HepG2 (cell line): ENCODE measurements around the gene SLN. TPM values are rescaled to one million over a fixed set of nuclear protein-coding genes. Genes with fewer than 3 reads are reported as not detected.

Experiments
- ATAC-seq: fragments of 200-7000 bp; cut with Tn5 transposase; 3 replicates; pipeline ENCODE4 v1.9.1; 2020; ENCODE audit warnings: mild to moderate bottlenecking, moderate library complexity
- BruUV-seq: library from RNA; stranded (reverse); fragments of 400-500 nt; replicated peaks from 2 replicates; lab custom pipeline; 2021; lab: Mats Ljungman, UMichigan
- CTCF ChIA-PET: fragments of 300-600 bp; formaldehyde crosslinking; extraction: SDS; loops from one replicate; lab custom pipeline; 2021; ENCODE audit warnings: low total read pairs, inconsistent platforms, low intra/inter-chr PET ratio; lab: Yijun Ruan, JAX
- POLR2A ChIA-PET: fragments of 350-600 bp; sonication (Branson Sonifier 250); formaldehyde crosslinking; loops from one replicate; lab custom pipeline; 2020; ENCODE audit warnings: antibody characterized with exemption, inconsistent platforms; lab: Yijun Ruan, JAX
- DNase-seq: peaks from one replicate; pipeline ENCODE4 v3.0.0-alpha.2; 2015; ENCODE audit warnings: low spot score
- FAIRE-seq: peaks from 3 replicates; lab custom pipeline; 2011; peaks lifted over from hg19 to GRCh38; lab: Jason Lieb, UNC
- H2AFZ ChIP-seq: one replicate; pipeline ENCODE4 v1.6.1; 2011; ENCODE audit warnings: low read length, inconsistent platforms
- H3K27ac ChIP-seq: fragments of 300-600 bp; 3 replicates; pipeline ENCODE4 v1.8.0; 2011; ENCODE audit warnings: mixed run types, mild to moderate bottlenecking, mixed read lengths, low read length, inconsistent platforms; ENCODE audit not compliant: insufficient read depth; ENCODE audit errors: extremely low read length
- H3K27me3 ChIP-seq, 2 experiments: fragments of 200-600 bp in 1 of 2; 2 replicates in 1 of 2; 3 replicates in 1 of 2; pipeline versions ENCODE4 v1.6.0 to v1.8.0; 2011; ENCODE audit warnings: low read length in 2 of 2, mild to moderate bottlenecking in 2 of 2, moderate library complexity in 2 of 2, inconsistent platforms in 1 of 2; ENCODE audit not compliant: insufficient read depth in 2 of 2, control insufficient read depth in 1 of 2
- H3K36me3 ChIP-seq, 2 experiments: fragments of 200-600 bp in 1 of 2; replicated peaks in 1 of 2; 2 replicates in 1 of 2; 3 replicates in 1 of 2; pipeline versions ENCODE4 v1.5.1 to v1.8.0; 2011; ENCODE audit warnings: low read length in 2 of 2, inconsistent platforms in 1 of 2; ENCODE audit not compliant: insufficient read depth in 2 of 2, control insufficient read depth in 1 of 2
- H3K4me1 ChIP-seq: 2 replicates; pipeline ENCODE4 v1.5.1; 2012; ENCODE audit warnings: low read length, inconsistent platforms; ENCODE audit not compliant: insufficient read depth
- H3K4me2 ChIP-seq: 2 replicates; pipeline ENCODE4 v1.6.0; 2011; ENCODE audit warnings: low read depth, low read length, inconsistent platforms
- H3K4me3 ChIP-seq, 3 experiments: fragments of 200-600 bp in 1 of 3; sonication (generic), shearing (Covaris generic) in 1 of 3; replicated peaks in 1 of 3; 2 replicates each; pipeline ENCODE4 v1.5.1; 2011 to 2016; ENCODE audit warnings: low read length in 3 of 3, inconsistent platforms in 2 of 3, low read depth in 2 of 3, mild to moderate bottlenecking in 2 of 3, control low read depth in 1 of 3, mixed read lengths in 1 of 3; ENCODE audit not compliant: insufficient read depth in 1 of 3
- H3K79me2 ChIP-seq: one replicate; pipeline ENCODE4 v1.6.1; 2011; ENCODE audit warnings: low read length, inconsistent platforms; ENCODE audit not compliant: insufficient read depth
- H3K9ac ChIP-seq: 2 replicates; pipeline ENCODE4 v1.6.0; 2011; ENCODE audit warnings: mild to moderate bottlenecking, low read depth, low read length, inconsistent platforms; ENCODE audit not compliant: insufficient read depth
- H3K9me3 ChIP-seq: 2 replicates; pipeline ENCODE4 v1.5.1; 2012; ENCODE audit warnings: mild to moderate bottlenecking, low read length
- H4K20me1 ChIP-seq: 2 replicates; pipeline ENCODE4 v1.6.0; 2011; ENCODE audit warnings: inconsistent platforms, mild to moderate bottlenecking, low read length, moderate library complexity; ENCODE audit not compliant: insufficient read depth
- CBX1 ChIP-seq: IDR thresholded peaks from one replicate; pipeline ENCODE4 v1.6.1; 2016; ENCODE audit warnings: antibody characterized with exemption, low read depth
- DR1 ChIP-seq: sonication (generic); formaldehyde crosslinking; IDR thresholded peaks from 2 replicates; pipeline ENCODE4 v1.8.0; 2021; ENCODE audit warnings: mild to moderate bottlenecking, missing genetic modification reagents, inconsistent platforms
- GZF1 ChIP-seq: sonication (generic); formaldehyde crosslinking; IDR thresholded peaks from 2 replicates; pipeline ENCODE4 v1.5.1; 2020; ENCODE audit warnings: mild to moderate bottlenecking, missing genetic modification reagents
- KDM1A ChIP-seq: IDR thresholded peaks from 2 replicates; pipeline ENCODE4 v1.6.1; 2016; ENCODE audit warnings: missing compliant biosample characterization
- KLF13 ChIP-seq: sonication (generic); formaldehyde crosslinking; IDR thresholded peaks from 2 replicates; pipeline ENCODE4 v1.4.0; 2020; ENCODE audit warnings: mild to moderate bottlenecking, missing genetic modification reagents
- NFE2 ChIP-seq: sonication (generic); formaldehyde crosslinking; IDR thresholded peaks from 2 replicates; pipeline ENCODE4 v1.4.0; 2020; ENCODE audit warnings: missing genetic modification reagents
- NPAS2 ChIP-seq: sonication (generic); formaldehyde crosslinking; IDR thresholded peaks from 2 replicates; pipeline ENCODE4 v1.8.0; 2022; ENCODE audit warnings: mild to moderate bottlenecking, missing genetic modification reagents, borderline replicate concordance
- PHF8 ChIP-seq: sonication (generic); formaldehyde crosslinking; IDR thresholded peaks from 2 replicates; pipeline ENCODE4 v1.5.0; 2020; ENCODE audit warnings: missing genetic modification reagents
- PRMT3 ChIP-seq: sonication (generic); formaldehyde crosslinking; IDR thresholded peaks from 2 replicates; pipeline ENCODE4 v1.8.1; 2022; ENCODE audit warnings: low read depth, mild to moderate bottlenecking, moderate library complexity, missing genetic modification reagents, borderline replicate concordance
- ZFP62 ChIP-seq: sonication (generic); formaldehyde crosslinking; IDR thresholded peaks from 2 replicates; pipeline ENCODE4 v1.4.0; 2020; ENCODE audit warnings: missing genetic modification reagents
- ZNF441 ChIP-seq: sonication (generic); formaldehyde crosslinking; IDR thresholded peaks from 2 replicates; pipeline ENCODE4 v1.7.0; 2021; ENCODE audit warnings: missing genetic modification reagents, borderline replicate concordance
- ZNF562 ChIP-seq: sonication (generic); formaldehyde crosslinking; IDR thresholded peaks from 2 replicates; pipeline ENCODE4 v1.8.0; 2022; ENCODE audit warnings: missing genetic modification reagents, borderline replicate concordance
- ZNF678 ChIP-seq: sonication (generic); formaldehyde crosslinking; IDR thresholded peaks from 2 replicates; pipeline ENCODE4 v1.4.0; 2020; ENCODE audit warnings: mild to moderate bottlenecking, missing genetic modification reagents
- ZNF782 ChIP-seq: sonication (generic); formaldehyde crosslinking; IDR thresholded peaks from 2 replicates; pipeline ENCODE4 v1.4.0; 2020; ENCODE audit warnings: missing genetic modification reagents, mild to moderate bottlenecking, borderline replicate concordance
- ZNF883 ChIP-seq: sonication (generic); formaldehyde crosslinking; IDR thresholded peaks from 2 replicates; pipeline ENCODE4 v1.5.1; 2020; ENCODE audit warnings: mild to moderate bottlenecking, missing genetic modification reagents; ENCODE audit errors: not compliant biosample characterization
- WGBS: methylation state at CpG from one replicate; pipeline ENCODE4 v1.1.6; 2017; ENCODE audit warnings: low lambda C conversion rate; 5-methylcytosine and 5-hydroxymethylcytosine counted together
- in situ Hi-C: cut with HindIII; loops from 2 replicates; pipeline ENCODE4 v1.10.0; 2017; ENCODE audit warnings: low pct_unique_long_range_greater_than_20kb; ENCODE audit not compliant: extremely low pct_ligation_motif_present
- intact Hi-C: fragments of 100-400 bp; cut with micrococcal nuclease; formaldehyde crosslinking; loops from one replicate; pipeline ENCODE4 v1.10.0; 2022; ENCODE audit not compliant: unreplicated experiment
- polyA plus RNA-seq, 8 experiments: library from polyadenylated mRNA; depleted of rRNA in 3 of 8; stranded (reverse) in 7 of 8; unstranded in 1 of 8; fragments of >200 nt; fragmentation: Illumina TruSeq in 4 of 8; extraction: Trizol in 4 of 8; gene quantifications; 2 replicates each; pipeline versions ENCODE4 v1.2.1 to v1.2.3, GENCODE V29; 2011 to 2016; ENCODE audit warnings: low read depth in 4 of 8, missing spikeins in 1 of 8, mixed read lengths in 1 of 8; ENCODE audit not compliant: insufficient read depth in 1 of 8
- total RNA-seq, 5 experiments: library from RNA; depleted of rRNA; stranded (reverse); fragments of >200 nt; fragmentation: Illumina TruSeq; extraction: Trizol; gene quantifications; 2 replicates each; pipeline ENCODE4 v1.2.3, GENCODE V29; 2016; ENCODE audit warnings: low read depth in 1 of 5
- TF ChIP-seq, protein P1 (sequence below): sonication (generic); formaldehyde crosslinking; IDR thresholded peaks from 2 replicates; pipeline ENCODE4 v1.4.0; 2020; ENCODE audit warnings: mild to moderate bottlenecking, missing genetic modification reagents
- TF ChIP-seq, protein P2 (sequence below): sonication (generic); formaldehyde crosslinking; IDR thresholded peaks from 2 replicates; pipeline ENCODE4 v1.5.0; 2020; ENCODE audit warnings: missing genetic modification reagents
- TF ChIP-seq, protein P3 (sequence below): sonication (generic); formaldehyde crosslinking; IDR thresholded peaks from 2 replicates; pipeline ENCODE4 v1.5.0; 2020; ENCODE audit warnings: missing genetic modification reagents
- TF ChIP-seq, protein P4 (sequence below): sonication (generic); formaldehyde crosslinking; IDR thresholded peaks from 2 replicates; pipeline ENCODE4 v1.8.1; 2023; ENCODE audit warnings: mild to moderate bottlenecking, moderate library complexity, missing genetic modification reagents
- TF ChIP-seq, protein P5 (sequence below): sonication (generic); formaldehyde crosslinking; conservative IDR thresholded peaks from 2 replicates; pipeline ENCODE4 v1.4.0; 2020; ENCODE audit warnings: missing genetic modification reagents

The SLN gene
- total and polyA plus RNA-seq, 2 of the 13 experiments (the other 11 are each of a cell fraction or from before 2014, with no cell fraction given), result not detected

DNA sequence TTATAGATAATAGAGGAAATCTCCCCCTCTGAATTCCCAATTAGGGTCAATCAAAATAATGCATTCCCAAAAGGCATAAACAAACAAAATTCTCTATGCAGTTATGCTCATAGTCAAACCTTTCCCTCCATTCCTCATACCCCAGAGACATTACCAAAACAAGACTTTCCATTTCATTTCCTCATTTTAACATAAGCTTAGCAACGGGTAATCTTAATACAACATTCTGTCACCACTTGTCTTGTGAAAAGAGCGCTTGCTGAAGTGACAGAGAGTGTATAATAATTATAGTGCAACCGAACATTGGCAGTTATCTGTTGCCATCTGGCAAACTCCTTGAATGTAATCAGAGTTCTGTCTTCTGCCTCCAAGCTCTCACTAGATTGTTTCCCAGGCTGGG lies 1.2 kb upstream of the SLN start (continued):
- TF ChIP-seq, protein P1, sequence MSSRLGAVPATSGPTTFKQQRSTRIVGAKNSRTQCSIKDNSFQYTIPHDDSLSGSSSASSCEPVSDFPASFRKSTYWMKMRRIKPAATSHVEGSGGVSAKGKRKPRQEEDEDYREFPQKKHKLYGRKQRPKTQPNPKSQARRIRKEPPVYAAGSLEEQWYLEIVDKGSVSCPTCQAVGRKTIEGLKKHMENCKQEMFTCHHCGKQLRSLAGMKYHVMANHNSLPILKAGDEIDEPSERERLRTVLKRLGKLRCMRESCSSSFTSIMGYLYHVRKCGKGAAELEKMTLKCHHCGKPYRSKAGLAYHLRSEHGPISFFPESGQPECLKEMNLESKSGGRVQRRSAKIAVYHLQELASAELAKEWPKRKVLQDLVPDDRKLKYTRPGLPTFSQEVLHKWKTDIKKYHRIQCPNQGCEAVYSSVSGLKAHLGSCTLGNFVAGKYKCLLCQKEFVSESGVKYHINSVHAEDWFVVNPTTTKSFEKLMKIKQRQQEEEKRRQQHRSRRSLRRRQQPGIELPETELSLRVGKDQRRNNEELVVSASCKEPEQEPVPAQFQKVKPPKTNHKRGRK (CRISPR knock-in tag), result no peak
- TF ChIP-seq ZNF883 (CRISPR knock-in tag), result no peak
- TF ChIP-seq NFE2, result no peak
- no peak for TF ChIP-seq ZNF782 (CRISPR knock-in tag)
- TF ChIP-seq PRMT3, result no peak
- TF ChIP-seq NPAS2 (CRISPR knock-in tag), result no peak
- TF ChIP-seq, protein P2, sequence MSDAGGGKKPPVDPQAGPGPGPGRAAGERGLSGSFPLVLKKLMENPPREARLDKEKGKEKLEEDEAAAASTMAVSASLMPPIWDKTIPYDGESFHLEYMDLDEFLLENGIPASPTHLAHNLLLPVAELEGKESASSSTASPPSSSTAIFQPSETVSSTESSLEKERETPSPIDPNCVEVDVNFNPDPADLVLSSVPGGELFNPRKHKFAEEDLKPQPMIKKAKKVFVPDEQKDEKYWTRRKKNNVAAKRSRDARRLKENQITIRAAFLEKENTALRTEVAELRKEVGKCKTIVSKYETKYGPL (CRISPR knock-in tag), result no peak
- no peak for TF ChIP-seq DR1 (CRISPR knock-in tag)
- TF ChIP-seq ZNF441 (CRISPR knock-in tag), result no peak
- TF ChIP-seq ZNF562 (CRISPR knock-in tag), result no peak
- TF ChIP-seq, all 625 proteins: peak for 0

DNA sequence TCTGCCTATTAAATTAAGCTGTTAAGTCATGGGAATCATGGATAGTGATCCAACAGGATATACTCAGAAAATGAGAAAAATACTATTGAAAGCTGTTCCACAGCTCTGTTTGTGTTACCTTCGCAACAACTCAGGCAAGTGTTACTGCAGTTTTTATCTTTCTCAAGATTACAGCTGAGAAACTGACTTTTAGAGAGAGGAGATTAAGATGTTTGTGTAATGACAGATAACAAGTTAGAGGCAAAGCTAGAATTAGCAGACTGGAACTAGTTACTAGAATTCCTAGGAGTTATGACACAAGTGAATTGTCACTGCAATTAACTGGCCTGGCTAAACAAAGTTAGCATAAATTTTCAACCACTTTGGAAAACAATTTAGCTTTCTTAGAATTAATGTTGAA lies 1.6 kb downstream of the SLN start:
- WGBS, result 0% methylated on average over 1 of the region's 1 CpG
- no peak for FAIRE-seq
- TF ChIP-seq PHF8 (CRISPR knock-in tag), result no peak
- TF ChIP-seq KDM1A (CRISPR knock-in tag), result no peak
- TF ChIP-seq, protein P3, sequence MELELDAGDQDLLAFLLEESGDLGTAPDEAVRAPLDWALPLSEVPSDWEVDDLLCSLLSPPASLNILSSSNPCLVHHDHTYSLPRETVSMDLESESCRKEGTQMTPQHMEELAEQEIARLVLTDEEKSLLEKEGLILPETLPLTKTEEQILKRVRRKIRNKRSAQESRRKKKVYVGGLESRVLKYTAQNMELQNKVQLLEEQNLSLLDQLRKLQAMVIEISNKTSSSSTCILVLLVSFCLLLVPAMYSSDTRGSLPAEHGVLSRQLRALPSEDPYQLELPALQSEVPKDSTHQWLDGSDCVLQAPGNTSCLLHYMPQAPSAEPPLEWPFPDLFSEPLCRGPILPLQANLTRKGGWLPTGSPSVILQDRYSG (CRISPR knock-in tag), result no peak
- no peak for TF ChIP-seq ZFP62 (CRISPR knock-in tag)
- TF ChIP-seq, protein P4, sequence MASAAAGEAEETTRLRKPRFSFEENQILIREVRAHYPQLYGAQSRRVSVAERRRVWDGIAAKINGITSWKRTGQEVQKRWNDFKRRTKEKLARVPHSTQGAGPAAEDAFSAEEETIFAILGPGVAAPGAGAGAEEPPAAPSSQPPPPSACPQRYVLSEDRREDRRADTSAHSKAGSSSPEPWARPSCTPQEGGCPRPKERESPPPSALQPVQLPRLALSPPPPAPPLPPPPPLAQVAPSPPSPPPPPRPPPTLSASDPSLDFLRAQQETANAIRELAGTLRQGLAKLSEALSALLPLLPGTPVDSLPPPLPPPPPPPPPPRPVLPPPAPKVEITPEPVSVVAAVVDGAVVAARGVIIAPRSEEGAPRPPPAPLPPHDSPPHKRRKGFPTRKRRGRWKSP (CRISPR knock-in tag), result no peak
- no peak for TF ChIP-seq CBX1
- TF ChIP-seq KLF13 (CRISPR knock-in tag), result no peak
- no peak for TF ChIP-seq GZF1 (CRISPR knock-in tag)
- no peak for TF ChIP-seq ZNF678 (CRISPR knock-in tag)
- TF ChIP-seq, protein P5, sequence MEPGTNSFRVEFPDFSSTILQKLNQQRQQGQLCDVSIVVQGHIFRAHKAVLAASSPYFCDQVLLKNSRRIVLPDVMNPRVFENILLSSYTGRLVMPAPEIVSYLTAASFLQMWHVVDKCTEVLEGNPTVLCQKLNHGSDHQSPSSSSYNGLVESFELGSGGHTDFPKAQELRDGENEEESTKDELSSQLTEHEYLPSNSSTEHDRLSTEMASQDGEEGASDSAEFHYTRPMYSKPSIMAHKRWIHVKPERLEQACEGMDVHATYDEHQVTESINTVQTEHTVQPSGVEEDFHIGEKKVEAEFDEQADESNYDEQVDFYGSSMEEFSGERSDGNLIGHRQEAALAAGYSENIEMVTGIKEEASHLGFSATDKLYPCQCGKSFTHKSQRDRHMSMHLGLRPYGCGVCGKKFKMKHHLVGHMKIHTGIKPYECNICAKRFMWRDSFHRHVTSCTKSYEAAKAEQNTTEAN (CRISPR knock-in tag), result no peak

More for the DNA sequence above, 1.6 kb downstream of the SLN start:
- no peaks in the 10 kb centered on the region for H3K9me3 ChIP-seq
- H3K27ac ChIP-seq, result no peak overlapping the region
- POLR2A ChIA-PET, result no interaction called here
- no peaks in the 10 kb centered on the region for H4K20me1 ChIP-seq
- no peaks in the 10 kb centered on the region for H3K4me1 ChIP-seq
- no peak overlapping the region for H3K4me2 ChIP-seq
- H2AFZ ChIP-seq, result no peak overlapping the region
- no peaks in the 10 kb centered on the region for H3K79me2 ChIP-seq
- CTCF ChIA-PET, result no interaction called here
- peaks cover 0 to 12% of the 10 kb centered on the region in 2 experiments; a peak in 2 of 5 replicates for H3K27me3 ChIP-seq
- intact Hi-C loops, result no loop called here
- in situ Hi-C loops, result no loop called here
- no peaks in the 10 kb centered on the region for H3K36me3 ChIP-seq
- ATAC-seq (no peak), DNase-seq (no peak)
- BruUV-seq, result no TSS peak
- H3K4me3 ChIP-seq, result no peak overlapping the region
- H3K9ac ChIP-seq, result no peak overlapping the region
